Neural progenitor cell (in vitro differentiated cells): ENCODE results near the gene PERM1. TPM values are rescaled to one million over a fixed set of nuclear protein-coding genes. Genes with fewer than 3 reads are reported as not detected.

Experiments
- DNase-seq: peaks from one replicate; pipeline ENCODE4 v3.0.0-alpha.2; 2016; ENCODE audit warnings: low spot score
- H2AFZ ChIP-seq: fragments of 200-600 bp; sonication (generic); replicated peaks from 2 replicates; pipeline ENCODE4 v1.6.1; 2016; ENCODE audit warnings: antibody characterized with exemption
- H3F3A ChIP-seq: fragments of 200-600 bp; sonication (generic); 2 replicates; pipeline ENCODE4 v1.6.1; 2016; ENCODE audit warnings: antibody characterized with exemption, low read depth
- H3K27ac ChIP-seq: fragments of 200-600 bp; sonication (generic); 2 replicates; pipeline ENCODE4 v1.5.1; 2016; ENCODE audit warnings: mild to moderate bottlenecking
- H3K27me3 ChIP-seq: fragments of 200-600 bp; sonication (generic); 2 replicates; pipeline ENCODE4 v1.6.1; 2016; ENCODE audit warnings: mild to moderate bottlenecking, moderate library complexity
- H3K36me3 ChIP-seq: fragments of 200-600 bp; sonication (generic); 2 replicates; pipeline ENCODE4 v1.5.1; 2016
- H3K4me1 ChIP-seq: fragments of 200-600 bp; sonication (generic); 2 replicates; pipeline ENCODE4 v1.6.1; 2016; ENCODE audit warnings: mixed run types
- H3K4me2 ChIP-seq: fragments of 200-600 bp; sonication (generic); 2 replicates; pipeline ENCODE4 v1.6.1; 2016
- H3K4me3 ChIP-seq: fragments of 200-600 bp; sonication (generic); 2 replicates; pipeline ENCODE4 v1.5.1; 2016
- H3K79me2 ChIP-seq: fragments of 200-600 bp; sonication (generic); 2 replicates; pipeline ENCODE4 v1.6.1; 2016; ENCODE audit warnings: low read depth
- H3K9ac ChIP-seq: fragments of 200-600 bp; sonication (generic); 2 replicates; pipeline ENCODE4 v1.6.1; 2016
- H3K9me3 ChIP-seq: fragments of 200-600 bp; sonication (generic); 2 replicates; pipeline ENCODE4 v1.5.1; 2016; ENCODE audit warnings: low read depth
- H4K20me1 ChIP-seq: fragments of 200-600 bp; sonication (generic); 2 replicates; pipeline ENCODE4 v1.6.1; 2016; ENCODE audit warnings: low read depth
- H3K27ac Mint-ChIP-seq: 3 replicates; pipeline ENCODE4 v1.8.0; 2021; ENCODE audit warnings: mixed read lengths
- H3K27me3 Mint-ChIP-seq: 2 replicates; pipeline ENCODE4 v1.8.0; 2022; ENCODE audit warnings: low read depth, mild to moderate bottlenecking, inconsistent platforms, moderate library complexity, mixed read lengths; ENCODE audit not compliant: insufficient read depth
- H3K36me3 Mint-ChIP-seq: 3 replicates; pipeline ENCODE4 v1.8.0; 2021; ENCODE audit warnings: mixed read lengths
- H3K4me1 Mint-ChIP-seq: 3 replicates; pipeline ENCODE4 v1.8.0; 2021; ENCODE audit warnings: mixed read lengths
- H3K4me3 Mint-ChIP-seq: 3 replicates; pipeline ENCODE4 v1.8.0; 2021; ENCODE audit warnings: mild to moderate bottlenecking, moderate library complexity, mixed read lengths
- H3K9me3 Mint-ChIP-seq: 3 replicates; pipeline ENCODE4 v1.8.0; 2020; ENCODE audit warnings: mixed read lengths
- EZH2 ChIP-seq: fragments of 200-600 bp; sonication (generic); IDR thresholded peaks from 2 replicates; pipeline ENCODE4 v1.6.1; 2017; ENCODE audit warnings: antibody characterized with exemption, mild to moderate bottlenecking, moderate library complexity
- EZH2phosphoT487 ChIP-seq: fragments of 200-600 bp; sonication (generic); IDR thresholded peaks from 2 replicates; pipeline ENCODE4 v1.6.1; 2017; ENCODE audit warnings: antibody characterized with exemption
- total RNA-seq: library from RNA; depleted of rRNA; stranded (reverse); fragments of >200 nt; gene quantifications from 2 replicates; pipeline ENCODE4 v1.2.3, GENCODE V29; 2015; ENCODE audit warnings: low replicate concordance
- TF ChIP-seq, protein P1 (sequence below): fragments of 200-600 bp; sonication (generic); IDR thresholded peaks from 2 replicates; pipeline ENCODE4 v1.5.1; 2017; ENCODE audit warnings: antibody characterized with exemption, mild to moderate bottlenecking

PERM1 gene
- total RNA-seq, 1 donor from 2014 or later: not detected

DNA sequence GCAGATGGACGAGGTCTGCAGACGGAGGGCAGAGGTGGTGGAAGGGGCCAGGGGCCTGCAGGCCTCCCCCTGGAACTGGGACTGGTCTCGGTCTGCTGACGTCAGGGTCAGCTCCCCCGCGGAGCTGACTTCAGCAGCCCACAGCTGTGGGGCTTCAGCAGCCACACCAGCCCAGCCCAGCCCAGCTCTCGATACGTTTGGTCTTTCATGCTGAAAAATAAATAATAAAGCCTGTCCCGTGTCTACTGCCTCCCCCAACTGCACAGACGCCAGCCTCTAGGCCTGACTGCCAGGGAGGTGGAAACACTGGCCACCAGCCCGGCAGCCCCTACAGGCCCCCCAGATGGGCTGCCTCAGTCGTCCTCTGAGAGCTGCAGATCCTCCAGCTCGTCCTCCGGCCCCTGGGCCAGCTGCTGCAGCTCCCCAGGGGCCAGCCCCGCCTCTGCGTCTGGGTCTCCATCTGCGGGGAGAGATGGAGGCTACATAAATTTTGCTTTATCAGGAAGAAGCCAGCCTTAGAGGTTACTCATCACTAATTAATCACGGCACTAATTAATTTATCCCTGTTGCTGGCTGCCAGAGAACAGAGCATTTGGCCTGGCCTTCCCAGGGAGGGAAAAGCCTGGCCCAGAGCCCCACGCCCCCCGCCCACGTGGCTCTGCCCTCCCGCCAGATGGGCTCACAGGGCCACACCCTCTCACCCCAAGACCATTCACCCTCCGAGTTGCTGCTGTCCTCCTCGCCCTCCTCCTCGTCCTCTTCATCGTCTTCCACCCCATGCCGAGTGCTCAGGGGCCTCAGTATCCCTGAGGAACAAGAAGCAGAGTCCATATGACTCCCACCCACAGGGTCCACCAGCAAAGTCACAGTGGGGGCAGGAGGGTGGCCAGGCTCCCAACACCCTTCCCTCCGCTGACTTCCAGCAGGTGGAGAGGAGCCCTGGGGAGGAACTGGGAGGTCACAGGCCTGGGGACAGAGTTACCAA is 37.3 kb downstream of the PERM1 start:
- Histone ChIP-seq H3K9ac (no peak overlapping the region), H3K9me3 (no peaks in the 10 kb centered on the region), H3K79me2 (no peaks in the 10 kb centered on the region), H3K4me2 (no peak overlapping the region), H3K36me3 (no peaks in the 10 kb centered on the region), H2AFZ (no peak overlapping the region), H3K27ac (no peak overlapping the region), H3K27me3 (peaks cover 50% of the 10 kb centered on the region), H3F3A (peaks cover 27% of the 10 kb centered on the region), H3K4me3 (no peak overlapping the region), H3K4me1 (peaks cover 19% of the 10 kb centered on the region), H4K20me1 (peaks cover 93% of the 10 kb centered on the region)
- Mint-ChIP-seq H3K27me3 (peaks cover 25% of the 10 kb centered on the region), H3K9me3 (no peaks in the 10 kb centered on the region), H3K4me3 (peak overlapping the region; percentile 69), H3K27ac (no peak overlapping the region), H3K36me3 (peaks cover 15% of the 10 kb centered on the region), H3K4me1 (peaks cover 19% of the 10 kb centered on the region)
- TF ChIP-seq, protein P1, sequence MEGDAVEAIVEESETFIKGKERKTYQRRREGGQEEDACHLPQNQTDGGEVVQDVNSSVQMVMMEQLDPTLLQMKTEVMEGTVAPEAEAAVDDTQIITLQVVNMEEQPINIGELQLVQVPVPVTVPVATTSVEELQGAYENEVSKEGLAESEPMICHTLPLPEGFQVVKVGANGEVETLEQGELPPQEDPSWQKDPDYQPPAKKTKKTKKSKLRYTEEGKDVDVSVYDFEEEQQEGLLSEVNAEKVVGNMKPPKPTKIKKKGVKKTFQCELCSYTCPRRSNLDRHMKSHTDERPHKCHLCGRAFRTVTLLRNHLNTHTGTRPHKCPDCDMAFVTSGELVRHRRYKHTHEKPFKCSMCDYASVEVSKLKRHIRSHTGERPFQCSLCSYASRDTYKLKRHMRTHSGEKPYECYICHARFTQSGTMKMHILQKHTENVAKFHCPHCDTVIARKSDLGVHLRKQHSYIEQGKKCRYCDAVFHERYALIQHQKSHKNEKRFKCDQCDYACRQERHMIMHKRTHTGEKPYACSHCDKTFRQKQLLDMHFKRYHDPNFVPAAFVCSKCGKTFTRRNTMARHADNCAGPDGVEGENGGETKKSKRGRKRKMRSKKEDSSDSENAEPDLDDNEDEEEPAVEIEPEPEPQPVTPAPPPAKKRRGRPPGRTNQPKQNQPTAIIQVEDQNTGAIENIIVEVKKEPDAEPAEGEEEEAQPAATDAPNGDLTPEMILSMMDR: no peak
- no peak for TF ChIP-seq EZH2
- TF ChIP-seq EZH2phosphoT487: no peak
- no peak for DNase-seq

DNA sequence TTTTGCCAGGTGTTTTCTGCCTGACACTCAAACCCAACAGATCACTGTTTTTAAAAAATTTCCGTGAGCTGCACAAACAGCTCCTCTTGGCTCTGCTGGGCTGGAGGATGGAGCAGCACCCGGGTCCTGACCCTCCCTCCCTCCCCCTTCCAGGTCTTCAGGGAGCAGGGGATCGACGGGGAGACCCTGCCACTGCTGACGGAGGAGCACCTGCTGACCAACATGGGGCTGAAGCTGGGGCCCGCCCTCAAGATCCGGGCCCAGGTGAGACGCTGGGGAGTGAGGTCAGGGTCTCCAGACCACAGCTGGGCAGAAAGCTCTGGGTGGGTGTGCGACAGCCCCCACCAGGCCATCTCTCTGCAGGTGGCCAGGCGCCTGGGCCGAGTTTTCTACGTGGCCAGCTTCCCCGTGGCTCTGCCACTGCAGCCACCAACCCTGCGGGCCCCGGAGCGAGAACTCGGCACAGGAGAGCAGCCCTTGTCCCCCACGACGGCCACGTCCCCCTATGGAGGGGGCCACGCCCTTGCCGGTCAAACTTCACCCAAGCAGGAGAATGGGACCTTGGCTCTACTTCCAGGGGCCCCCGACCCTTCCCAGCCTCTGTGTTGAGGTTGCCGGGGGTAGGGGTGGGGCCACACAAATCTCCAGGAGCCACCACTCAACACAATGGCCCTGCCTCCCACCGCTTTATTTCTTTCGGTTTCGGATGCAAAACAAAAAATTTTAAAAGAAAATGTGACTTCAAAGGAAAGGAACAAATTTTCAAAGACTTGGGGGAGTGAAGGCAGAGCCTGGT is 38.1 kb downstream of the PERM1 start:
- Mint-ChIP-seq H3K27ac (no peak overlapping the region), H3K4me1 (peaks cover 25% of the 10 kb centered on the region), H3K27me3 (peaks cover 30% of the 10 kb centered on the region), H3K9me3 (no peaks in the 10 kb centered on the region), H3K4me3 (peak overlapping the region; percentile 53), H3K36me3 (peaks cover 11% of the 10 kb centered on the region)
- no peak for TF ChIP-seq EZH2
- TF ChIP-seq EZH2phosphoT487: no peak
- no peak overlapping the region for H3K27ac ChIP-seq
- no peaks in the 10 kb centered on the region for H3K36me3 ChIP-seq
- peaks cover 93% of the 10 kb centered on the region for H4K20me1 ChIP-seq
- H3K4me2 ChIP-seq: no peak overlapping the region
- no peak for DNase-seq
- no peaks in the 10 kb centered on the region for H3K9me3 ChIP-seq
- no peak overlapping the region for H3K4me3 ChIP-seq
- H3K9ac ChIP-seq: no peak overlapping the region
- H3F3A ChIP-seq: peaks cover 27% of the 10 kb centered on the region
- no peaks in the 10 kb centered on the region for H3K79me2 ChIP-seq
- H3K4me1 ChIP-seq: peaks cover 19% of the 10 kb centered on the region
- peaks cover 59% of the 10 kb centered on the region for H3K27me3 ChIP-seq
- H2AFZ ChIP-seq: no peak overlapping the region

DNA sequence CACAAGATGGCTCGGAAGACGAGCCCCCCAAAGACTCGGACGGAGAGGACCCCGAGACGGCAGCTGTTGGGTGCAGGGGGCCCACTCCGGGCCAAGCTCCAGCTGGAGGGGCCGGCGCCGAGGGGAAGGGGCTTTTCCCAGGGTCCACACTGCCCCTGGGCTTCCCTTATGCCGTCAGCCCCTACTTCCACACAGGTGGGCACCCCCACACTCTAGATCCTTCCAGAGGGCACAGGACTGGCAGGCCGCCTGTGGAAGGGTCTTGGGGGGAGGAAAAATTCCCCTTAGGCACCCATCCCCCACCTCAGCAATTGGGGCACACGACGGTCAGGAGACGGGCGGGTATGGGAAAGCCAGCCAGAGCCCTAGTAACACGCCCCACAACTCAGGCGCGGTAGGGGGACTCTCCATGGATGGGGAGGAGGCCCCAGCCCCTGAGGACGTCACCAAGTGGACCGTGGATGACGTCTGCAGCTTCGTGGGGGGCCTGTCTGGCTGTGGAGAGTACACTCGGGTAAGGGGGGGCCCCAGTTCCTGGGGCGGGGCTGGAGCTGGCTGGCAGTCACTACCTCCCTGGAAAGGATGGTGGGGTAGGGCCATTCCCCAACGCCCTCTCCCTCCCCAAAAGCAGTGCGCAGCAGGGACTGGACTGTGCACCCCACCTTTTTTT is 38.9 kb downstream of the PERM1 start:
- TF ChIP-seq EZH2 (no peak), EZH2phosphoT487 (no peak)
- TF ChIP-seq, protein P1: no peak
- H3K4me1 Mint-ChIP-seq: peaks cover 31% of the 10 kb centered on the region
- no peaks in the 10 kb centered on the region for H3K36me3 ChIP-seq
- H2AFZ ChIP-seq: no peak overlapping the region
- H3K4me1 ChIP-seq: peaks cover 19% of the 10 kb centered on the region
- peaks cover 32% of the 10 kb centered on the region for H3K27me3 Mint-ChIP-seq
- H4K20me1 ChIP-seq: peaks cover 95% of the 10 kb centered on the region
- H3K4me2 ChIP-seq: peak overlapping the region; percentile 87
- H3K9ac ChIP-seq: no peak overlapping the region
- H3K36me3 Mint-ChIP-seq: peaks cover 11% of the 10 kb centered on the region
- H3K27me3 ChIP-seq: peaks cover 67% of the 10 kb centered on the region
- H3K27ac Mint-ChIP-seq: no peak overlapping the region
- H3K4me3 Mint-ChIP-seq: peak overlapping the region; percentile 53
- H3K9me3 Mint-ChIP-seq: no peaks in the 10 kb centered on the region
- peaks cover 27% of the 10 kb centered on the region for H3F3A ChIP-seq
- H3K79me2 ChIP-seq: no peaks in the 10 kb centered on the region
- H3K27ac ChIP-seq: no peak overlapping the region
- DNase-seq: no peak
- H3K9me3 ChIP-seq: no peaks in the 10 kb centered on the region
- peak overlapping the region; percentile 46 for H3K4me3 ChIP-seq
